GM12878 (cell line): ENCODE measurements around the gene NME8.

ENCODE experiments used
- BHLHE40 ChIP-seq, 2 experiments: fragments of 450-650 bp in 1 of 2; IDR thresholded peaks; 2 replicates each; pipeline ENCODE4 v1.6.1; 2011 to 2017; ENCODE audit warnings: low read depth in 2 of 2, borderline replicate concordance in 1 of 2, improper control_type of control experiment in 1 of 2, low read length in 1 of 2, mild to moderate bottlenecking in 1 of 2
- CTCF ChIP-seq, 3 experiments: IDR thresholded peaks in 2 of 3; conservative IDR thresholded peaks in 1 of 3; 2 replicates each; pipeline ENCODE4 v1.5.1; 2011; ENCODE audit warnings: low read depth in 3 of 3, low read length in 3 of 3, mild to moderate bottlenecking in 3 of 3, control low read depth in 2 of 3, moderate library complexity in 2 of 3, inconsistent platforms in 1 of 3, mixed read lengths in 1 of 3; ENCODE audit not compliant: control insufficient read depth in 2 of 3, insufficient read depth in 1 of 3; ENCODE audit errors: extremely low read depth in 1 of 3
- JUNB ChIP-seq: IDR thresholded peaks from 2 replicates; pipeline ENCODE4 v1.6.1; 2016; ENCODE audit warnings: antibody characterized with exemption, mild to moderate bottlenecking

GRCh38 chr7:37901236-37901827, 52.9 kb downstream of the NME8 start:
- TF ChIP-seq BHLHE40 (IDR thresholded peaks at IDR 0.05; ENCODE audit: borderline replicate concordance in 1 of 2, low read depth in 2 of 2, low read length in 1 of 2), result no peak
- no peak for TF ChIP-seq JUNB
- TF ChIP-seq CTCF (IDR thresholded peaks at IDR 0.05 in 2 of 3, conservative IDR thresholded peaks at IDR 0.05 in 1 of 3; ENCODE audit: control insufficient read depth in 2 of 3, extremely low read depth in 1 of 3, insufficient read depth in 1 of 3, low read depth in 3 of 3, low read length in 3 of 3), result peak; percentile 47 to 59 (median 50); a peak in 5 of 6 replicates
